Activated CD4-positive, alpha-beta T cell treated with anti-CD3 and anti-CD28 coated beads for 36 hours (primary cell): ENCODE measurements around the gene HMG20A. TPM values are rescaled to one million over a fixed set of nuclear protein-coding genes. Genes with fewer than 3 reads are reported as not detected.

Source experiments
- ATAC-seq: fragments of 200-7000 bp; cut with Tn5 transposase; one replicate; pipeline ENCODE4 v1.10.0; 2021; ENCODE audit warnings: mild to moderate bottlenecking, moderate library complexity
- CTCF ChIA-PET: fragments of 350-600 bp; sonication (Branson Sonifier 250); formaldehyde crosslinking; loops from one replicate; lab custom pipeline; 2021; ENCODE audit warnings: antibody characterized with exemption; lab: Charles Lee
- POLR2A ChIA-PET: fragments of 350-600 bp; sonication (Branson Sonifier 250); formaldehyde crosslinking; loops from one replicate; lab custom pipeline; 2021; ENCODE audit warnings: antibody characterized with exemption, inconsistent platforms; lab: Charles Lee
- DNase-seq: peaks from one replicate; pipeline ENCODE4 v3.0.0-alpha.2; 2020
- H3K27ac Mint-ChIP-seq: one replicate; pipeline ENCODE4 v1.8.0; 2021; ENCODE audit warnings: mixed read lengths
- H3K27me3 Mint-ChIP-seq: one replicate; pipeline ENCODE4 v1.8.0; 2021; ENCODE audit warnings: mixed read lengths
- H3K36me3 Mint-ChIP-seq: one replicate; pipeline ENCODE4 v1.8.0; 2021; ENCODE audit warnings: low read depth, mixed read lengths
- H3K4me1 Mint-ChIP-seq: one replicate; pipeline ENCODE4 v1.8.0; 2021; ENCODE audit warnings: mixed read lengths
- H3K4me3 Mint-ChIP-seq: one replicate; pipeline ENCODE4 v1.8.0; 2021; ENCODE audit warnings: mild to moderate bottlenecking, moderate library complexity, mixed read lengths
- H3K9me3 Mint-ChIP-seq: one replicate; pipeline ENCODE4 v1.8.0; 2021; ENCODE audit warnings: low read depth, mixed read lengths
- intact Hi-C, 2 experiments: fragments of 100-400 bp; cut with DNase I in 1 of 2; cut with micrococcal nuclease in 1 of 2; formaldehyde crosslinking; loops; one replicate each; pipeline versions ENCODE4 v1.14.2 to v1.15.1; 2022 to 2024; cut with DNase I, micrococcal nuclease
- total RNA-seq, 2 experiments: library from RNA; stranded (reverse); gene quantifications; one replicate each; pipeline ENCODE4 v1.2.3, GENCODE V29; 2021

Gene HMG20A
- total RNA-seq, 2 experiments from 2014 or later: 45.9 to 59.1 TPM

DNA sequence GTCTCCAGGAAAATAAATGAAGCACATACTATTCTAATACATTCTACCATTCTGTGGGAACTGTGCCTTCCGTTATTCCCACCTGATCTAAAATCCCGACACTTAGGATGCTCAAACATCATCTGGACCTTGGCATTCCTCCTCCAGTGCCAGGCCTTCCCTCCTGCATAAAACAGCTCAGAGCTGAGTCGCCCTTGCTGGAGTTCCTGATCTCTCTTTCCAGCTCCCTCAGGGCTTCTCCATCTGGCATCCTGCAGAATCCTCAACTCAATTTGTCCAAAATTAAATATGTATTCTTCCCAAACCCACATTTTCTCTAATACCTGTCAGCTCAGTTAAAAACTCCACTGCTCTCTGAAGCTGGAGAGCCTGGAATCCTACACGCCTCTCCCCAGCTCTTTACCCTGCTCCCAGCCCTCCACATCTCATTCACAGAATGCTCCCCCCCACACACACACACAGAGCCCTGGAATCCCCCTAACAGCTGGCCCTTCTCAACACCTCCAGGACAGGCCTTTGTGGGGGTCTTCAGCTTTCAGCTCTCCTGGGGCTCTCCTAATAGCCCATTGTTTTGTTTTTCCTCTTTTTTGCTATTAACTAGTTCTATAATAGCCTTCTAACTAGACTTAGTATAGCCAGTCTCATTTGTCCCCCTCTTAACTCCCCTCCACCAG lies 78.5 kb downstream of the HMG20A start:
- Mint-ChIP-seq H3K9me3 (no peaks in the 10 kb centered on the region), H3K36me3 (no peaks in the 10 kb centered on the region), H3K27ac (no peak overlapping the region), H3K4me1 (peaks cover 2% of the 10 kb centered on the region), H3K4me3 (no peak overlapping the region), H3K27me3 (no peaks in the 10 kb centered on the region)
- POLR2A ChIA-PET: no interaction called here
- intact Hi-C loops: loop anchor here in 1 of 2 experiments (5.0 to 10.0 kb wide), 2 partner anchors 74 to 527 kb away; partner anchors contain the start of genes HMG20A and PEAK1
- DNase-seq: no peak
- ATAC-seq: no peak
- CTCF ChIA-PET: interaction anchor here (1.2 to 1.8 kb wide), 3 partner anchors 12 to 381 kb away, joined by 3 to 7 read pairs (median 7); no protein-coding TSS in a partner anchor

DNA sequence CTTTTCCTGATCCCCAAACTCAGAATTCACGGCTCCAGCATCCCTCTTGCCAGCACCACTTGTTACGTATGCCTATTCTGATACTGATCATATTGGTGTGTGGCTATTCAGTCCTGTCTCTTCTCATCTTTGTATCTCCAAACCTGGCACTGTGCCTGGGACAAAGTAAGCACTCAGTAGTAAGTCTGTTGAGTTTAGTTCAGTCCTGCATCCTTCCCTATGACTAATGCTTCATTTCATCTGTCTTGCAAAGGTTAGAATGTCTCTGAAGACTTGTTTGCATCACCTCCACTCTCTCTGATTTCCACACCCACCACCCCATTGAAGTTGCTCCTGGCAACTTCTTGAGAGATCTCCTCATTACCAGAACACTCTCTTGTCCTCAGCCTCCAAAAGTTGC lies 80.3 kb downstream of the HMG20A start:
- intact Hi-C loops: no loop called here
- ChIA-PET POLR2A (no interaction called here), CTCF (interaction anchor here (0.5 to 1.4 kb wide), 2 partner anchors 376 to 382 kb away, joined by 3 to 4 read pairs; no protein-coding TSS in a partner anchor)
- Mint-ChIP-seq H3K27me3 (no peaks in the 10 kb centered on the region), H3K27ac (no peak overlapping the region), H3K4me1 (no peaks in the 10 kb centered on the region), H3K9me3 (no peaks in the 10 kb centered on the region), H3K36me3 (no peaks in the 10 kb centered on the region), H3K4me3 (no peak overlapping the region)
- DNase-seq (no peak), ATAC-seq (peak; percentile 36)

DNA sequence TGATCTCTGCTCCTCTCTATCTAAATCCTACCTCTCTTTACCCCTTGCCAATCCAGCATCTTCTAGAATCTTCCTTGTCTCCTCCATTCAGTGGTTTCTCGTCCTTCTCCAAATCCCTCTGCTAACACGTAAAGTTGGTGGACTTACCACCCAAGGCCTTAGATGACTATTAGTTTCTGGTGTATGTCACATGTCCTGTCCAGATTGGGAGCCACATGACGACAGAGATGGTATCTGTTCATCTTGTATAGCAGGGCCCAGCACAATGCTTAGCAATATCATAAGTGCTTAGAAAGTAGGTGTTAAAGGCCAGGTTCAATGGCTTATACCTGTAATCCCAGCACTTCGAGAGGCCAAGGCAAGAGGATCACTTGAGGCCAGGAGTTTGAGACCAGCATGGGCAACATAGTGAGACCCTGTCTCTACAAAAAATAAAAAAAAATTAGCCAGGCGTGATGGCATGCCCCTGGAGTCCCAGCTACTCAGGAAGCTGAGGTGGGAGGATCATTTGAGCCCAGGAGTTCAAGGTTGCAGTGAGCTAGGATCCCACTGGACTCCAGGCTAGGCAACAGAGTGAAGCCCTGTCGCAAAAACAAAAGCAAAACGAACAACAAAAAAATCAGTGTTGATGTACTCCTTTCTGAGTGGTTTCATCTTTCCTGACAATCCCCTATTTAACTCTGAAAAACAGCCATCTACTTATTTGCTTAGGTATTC lies 81.8 kb downstream of the HMG20A start:
- Mint-ChIP-seq H3K27ac (no peak overlapping the region), H3K27me3 (no peaks in the 10 kb centered on the region), H3K9me3 (no peaks in the 10 kb centered on the region), H3K4me3 (no peak overlapping the region), H3K4me1 (no peaks in the 10 kb centered on the region), H3K36me3 (no peaks in the 10 kb centered on the region)
- ChIA-PET POLR2A (no interaction called here), CTCF (interaction anchor here (0.6 to 1.8 kb wide), 3 partner anchors 151 to 1550 kb away, joined by 3 to 9 read pairs (median 3); no protein-coding TSS in a partner anchor)
- DNase-seq (no peak), ATAC-seq (no peak)
- intact Hi-C loops: no loop called here

DNA sequence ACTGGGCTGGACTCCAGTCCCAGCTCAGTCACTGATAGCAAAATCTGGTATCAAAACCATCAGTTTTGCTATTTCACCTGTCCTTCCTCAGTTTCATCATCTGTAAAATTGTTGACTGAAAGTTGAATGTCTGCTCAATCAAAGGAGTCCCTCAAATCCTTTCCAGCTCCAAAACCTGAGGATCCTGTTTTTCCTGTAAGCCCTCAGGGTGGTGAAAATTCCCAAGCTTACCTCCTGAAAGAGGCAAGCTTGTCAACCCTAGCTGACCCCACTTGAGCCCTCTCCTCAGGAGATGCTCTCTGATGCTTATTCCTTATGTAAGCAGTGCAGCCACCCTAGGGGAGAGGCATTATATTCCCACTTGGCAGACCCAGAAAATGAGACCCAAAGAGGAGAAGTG lies 82.6 kb downstream of the HMG20A start:
- no peaks in the 10 kb centered on the region for H3K36me3 Mint-ChIP-seq
- POLR2A ChIA-PET: interaction anchor here (0.6 kb wide), 1 partner anchor 68 kb away, joined by 3 read pairs; no protein-coding TSS in a partner anchor
- DNase-seq: no peak
- H3K9me3 Mint-ChIP-seq: no peaks in the 10 kb centered on the region
- no peaks in the 10 kb centered on the region for H3K4me1 Mint-ChIP-seq
- ATAC-seq: no peak
- H3K27ac Mint-ChIP-seq: no peak overlapping the region
- intact Hi-C loops: no loop called here
- H3K4me3 Mint-ChIP-seq: no peak overlapping the region
- H3K27me3 Mint-ChIP-seq: no peaks in the 10 kb centered on the region
- CTCF ChIA-PET: interaction anchor here (0.8 to 1.8 kb wide), 2 partner anchors 316 to 1550 kb away, joined by 3 to 9 read pairs; no protein-coding TSS in a partner anchor

DNA sequence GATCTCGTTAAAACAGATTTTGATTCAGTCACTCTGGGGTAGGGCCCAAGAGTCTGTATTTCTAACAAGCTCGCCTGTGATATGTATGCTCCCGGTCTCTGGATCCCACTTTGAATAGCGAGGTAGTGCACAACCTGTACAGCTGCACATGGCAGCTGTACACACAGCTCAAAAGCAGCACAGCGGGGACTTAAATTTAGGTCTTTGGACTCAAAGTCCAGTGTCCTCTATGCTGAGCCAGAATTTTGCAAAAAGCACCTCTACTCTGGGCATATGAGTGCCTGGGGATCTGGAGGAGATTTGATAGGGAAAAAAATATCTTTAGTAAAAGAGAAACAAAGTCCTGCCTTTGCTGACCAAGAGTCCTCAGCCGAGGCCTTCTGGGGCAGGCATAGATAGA lies 83.1 kb downstream of the HMG20A start:
- no peaks in the 10 kb centered on the region for H3K27me3 Mint-ChIP-seq
- no peak overlapping the region for H3K27ac Mint-ChIP-seq
- peaks cover 4% of the 10 kb centered on the region for H3K4me1 Mint-ChIP-seq
- no peak overlapping the region for H3K4me3 Mint-ChIP-seq
- ChIA-PET CTCF (interaction anchor here (1.8 kb wide), 1 partner anchor 317 kb away, joined by 9 read pairs; no protein-coding TSS in a partner anchor), POLR2A (interaction anchor here (0.6 kb wide), 1 partner anchor 67 kb away, joined by 3 read pairs; no protein-coding TSS in a partner anchor)
- ATAC-seq (no peak), DNase-seq (no peak)
- intact Hi-C loops: no loop called here
- no peaks in the 10 kb centered on the region for H3K36me3 Mint-ChIP-seq
- H3K9me3 Mint-ChIP-seq: no peaks in the 10 kb centered on the region

DNA sequence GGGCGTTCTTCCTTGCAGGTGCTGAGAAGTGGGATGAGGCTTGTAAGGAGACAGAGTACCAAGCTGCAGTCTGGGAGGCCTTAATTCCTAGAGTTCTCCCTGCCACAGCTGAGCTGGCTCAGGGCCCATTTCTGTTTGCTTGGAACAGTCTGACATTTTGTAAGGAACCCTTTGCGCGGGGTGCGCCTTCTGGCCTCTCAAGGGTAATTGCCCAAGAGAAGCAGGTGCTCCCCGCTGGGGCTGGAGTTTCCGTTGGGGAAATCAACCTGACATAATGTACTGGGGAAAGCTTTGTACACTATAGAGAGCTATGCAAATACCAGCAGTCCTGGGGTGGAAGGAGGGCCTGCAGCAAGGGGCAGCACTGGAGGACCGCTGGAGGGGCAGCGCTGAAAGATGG lies 83.6 kb downstream of the HMG20A start:
- Mint-ChIP-seq H3K27me3 (no peaks in the 10 kb centered on the region), H3K27ac (no peak overlapping the region), H3K4me3 (no peak overlapping the region), H3K4me1 (peaks cover 4% of the 10 kb centered on the region), H3K36me3 (no peaks in the 10 kb centered on the region), H3K9me3 (no peaks in the 10 kb centered on the region)
- ChIA-PET CTCF (interaction anchor here (0.6 to 1.8 kb wide), 3 partner anchors 13 to 317 kb away, joined by 3 to 9 read pairs (median 3); no protein-coding TSS in a partner anchor), POLR2A (no interaction called here)
- DNase-seq (no peak), ATAC-seq (no peak)
- intact Hi-C loops: no loop called here

DNA sequence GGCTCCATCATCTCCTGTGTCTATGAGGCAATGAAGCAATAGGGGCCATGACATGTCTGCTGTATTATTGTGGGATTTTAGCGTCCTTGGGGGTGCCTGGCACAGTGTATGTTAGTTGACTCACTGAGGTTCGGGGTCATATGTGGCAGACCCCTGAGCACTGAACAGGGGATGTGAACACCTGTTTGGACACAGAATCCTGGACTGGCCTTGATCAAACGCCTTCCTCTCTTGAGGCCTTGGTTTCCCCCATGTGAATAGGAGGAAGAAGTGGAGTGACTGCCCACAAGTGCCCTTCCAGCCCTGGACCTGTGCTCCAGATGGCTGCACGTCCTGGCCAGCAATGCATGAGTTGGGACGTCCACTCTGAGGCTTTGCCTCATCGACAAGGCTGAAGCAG lies 84.2 kb downstream of the HMG20A start:
- intact Hi-C loops: no loop called here
- CTCF ChIA-PET: interaction anchor here (0.6 to 0.7 kb wide), 2 partner anchors 13 to 179 kb away, joined by 3 read pairs; no protein-coding TSS in a partner anchor
- POLR2A ChIA-PET: no interaction called here
- Mint-ChIP-seq H3K4me1 (peaks cover 4% of the 10 kb centered on the region), H3K4me3 (no peak overlapping the region), H3K36me3 (no peaks in the 10 kb centered on the region), H3K9me3 (no peaks in the 10 kb centered on the region), H3K27me3 (no peaks in the 10 kb centered on the region), H3K27ac (no peak overlapping the region)
- DNase-seq: no peak
- ATAC-seq: no peak

DNA sequence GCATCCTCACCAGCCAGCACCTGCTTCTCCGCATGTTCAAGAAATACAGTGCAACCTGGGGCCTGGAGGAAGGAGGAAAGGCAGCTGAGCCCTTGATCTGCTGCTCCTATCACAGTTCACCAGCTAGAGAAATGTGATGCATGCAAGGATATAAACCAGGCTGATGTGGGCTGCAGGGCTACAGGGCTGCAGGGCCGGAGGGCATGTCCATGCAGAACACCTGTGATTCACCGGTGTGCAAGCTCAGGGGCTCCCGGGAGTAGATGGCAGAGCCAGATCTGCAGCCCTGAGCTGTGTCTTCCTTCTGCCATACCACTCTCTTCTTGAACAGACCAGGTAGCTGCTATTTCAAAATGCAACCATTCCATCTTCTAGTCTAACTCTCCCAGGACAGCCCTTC lies 84.9 kb downstream of the HMG20A start:
- POLR2A ChIA-PET: no interaction called here
- intact Hi-C loops: no loop called here
- no peaks in the 10 kb centered on the region for H3K27me3 Mint-ChIP-seq

DNA sequence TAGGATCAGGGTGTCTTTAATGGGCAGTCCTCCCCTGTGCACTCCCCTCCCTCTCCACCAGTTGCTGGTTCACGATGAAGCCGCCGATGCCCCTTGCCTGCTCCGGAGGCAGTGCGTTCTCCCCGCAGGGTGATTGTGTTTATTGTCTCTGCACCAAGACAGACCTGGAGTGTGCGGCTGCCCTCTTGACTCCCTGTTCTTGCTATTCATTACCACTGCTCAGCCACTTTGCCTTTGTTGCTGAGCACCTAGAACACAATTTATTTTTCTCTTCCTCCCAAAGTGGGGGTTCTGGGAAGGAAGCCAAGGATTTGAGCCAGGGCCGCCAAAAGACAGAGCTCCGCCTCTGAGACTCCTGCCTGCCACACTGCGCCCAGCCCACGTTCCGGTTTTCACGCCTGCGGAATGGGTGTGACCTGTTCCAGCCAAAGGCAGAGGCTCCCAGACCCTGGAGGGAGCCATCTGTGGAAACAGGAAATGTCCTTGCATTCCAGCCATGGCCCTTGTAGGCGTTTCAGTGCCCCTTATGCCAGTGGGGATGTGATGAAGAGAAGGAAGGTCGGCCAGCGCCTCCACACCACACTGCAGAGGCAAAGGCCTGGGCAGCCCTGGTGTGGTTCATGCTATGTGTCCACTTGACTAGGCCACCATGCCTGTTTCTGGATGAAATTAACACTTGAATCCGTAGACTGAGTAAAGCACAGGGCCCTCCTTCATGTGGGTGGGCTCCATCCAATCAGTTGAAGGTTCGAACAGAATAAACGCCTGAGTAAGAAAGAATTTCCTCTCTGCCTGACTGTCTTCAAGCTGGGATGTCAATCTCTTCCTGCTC lies 85.8 kb downstream of the HMG20A start:
- CTCF ChIA-PET: no interaction called here
- H3K27ac Mint-ChIP-seq: no peak overlapping the region
- POLR2A ChIA-PET: no interaction called here
- H3K4me3 Mint-ChIP-seq: no peak overlapping the region
- H3K4me1 Mint-ChIP-seq: peaks cover 4% of the 10 kb centered on the region
- no peaks in the 10 kb centered on the region for H3K27me3 Mint-ChIP-seq
- no peak for ATAC-seq
- no peak for DNase-seq
- no peaks in the 10 kb centered on the region for H3K9me3 Mint-ChIP-seq
- no peaks in the 10 kb centered on the region for H3K36me3 Mint-ChIP-seq
- intact Hi-C loops: no loop called here

More for the DNA sequence above, 84.9 kb downstream of the HMG20A start:
- DNase-seq: no peak
- CTCF ChIA-PET: interaction anchor here (0.6 kb wide), 1 partner anchor 423 kb away, joined by 3 read pairs; no protein-coding TSS in a partner anchor
- H3K9me3 Mint-ChIP-seq: no peaks in the 10 kb centered on the region
- no peaks in the 10 kb centered on the region for H3K36me3 Mint-ChIP-seq
- H3K4me1 Mint-ChIP-seq: peaks cover 4% of the 10 kb centered on the region
- no peak overlapping the region for H3K27ac Mint-ChIP-seq
- ATAC-seq: no peak
- H3K4me3 Mint-ChIP-seq: no peak overlapping the region

DNA sequence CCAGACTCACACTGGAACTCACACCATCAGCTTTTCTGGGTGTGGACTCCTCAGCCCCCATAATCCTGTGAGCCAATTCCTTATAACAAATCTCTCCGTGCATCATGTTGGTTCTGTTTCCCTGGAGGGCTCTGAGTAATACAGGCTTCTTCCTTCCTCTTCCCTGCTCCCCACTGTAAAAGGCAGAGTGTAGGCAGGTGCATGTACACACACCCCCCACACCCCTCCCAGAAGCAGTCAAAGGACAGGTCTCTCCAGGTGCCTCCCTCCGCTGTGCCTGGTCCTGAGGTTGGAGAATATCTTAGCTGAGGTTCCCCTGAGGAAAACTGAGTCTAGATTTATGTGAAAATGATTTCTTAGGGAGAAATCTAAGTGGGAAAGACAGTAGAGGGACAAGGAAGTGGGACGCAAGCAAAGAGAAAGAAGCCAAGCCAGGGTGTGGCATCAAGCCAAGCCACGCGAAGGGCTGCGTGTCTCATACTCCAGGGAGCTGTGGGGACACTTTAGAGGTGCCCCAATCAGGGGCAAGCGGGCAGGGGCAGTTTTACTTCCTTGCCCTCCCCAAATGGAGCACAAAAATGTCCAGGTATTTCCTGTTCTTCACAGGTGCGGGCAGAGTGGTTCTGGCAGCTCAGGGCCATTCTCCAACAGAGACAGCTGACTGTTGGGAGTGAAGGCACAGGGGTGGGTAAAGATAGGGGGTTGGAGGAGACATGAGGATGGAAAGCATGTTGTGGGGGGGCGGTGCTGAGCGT lies 86.6 kb downstream of the HMG20A start:
- H3K4me3 Mint-ChIP-seq: no peak overlapping the region
- POLR2A ChIA-PET: interaction anchor here (0.7 kb wide), 1 partner anchor 517 kb away, joined by 3 read pairs; no protein-coding TSS in a partner anchor
- DNase-seq (no peak), ATAC-seq (no peak)
- H3K36me3 Mint-ChIP-seq: no peaks in the 10 kb centered on the region
- H3K4me1 Mint-ChIP-seq: peaks cover 4% of the 10 kb centered on the region
- H3K27me3 Mint-ChIP-seq: no peaks in the 10 kb centered on the region
- no peak overlapping the region for H3K27ac Mint-ChIP-seq
- CTCF ChIA-PET: no interaction called here
- intact Hi-C loops: no loop called here
- no peaks in the 10 kb centered on the region for H3K9me3 Mint-ChIP-seq
